ENCODE measurements around the gene TGFA.
A peak's percentile ranks its signal among the peaks of the same experiment; 100 is the strongest.

TGFA gene

GRCh38 chr2:70561893-70562292, 8.3 kb upstream of the TGFA start:
- no peaks in the 10 kb centered on the region for H3K36me3 ChIP-seq (ENCODE audit: insufficient read depth, low read length)
- no peaks in the 10 kb centered on the region for H3K9me3 ChIP-seq (ENCODE audit: control insufficient read depth, insufficient read depth, low read length)
- no peaks in the 10 kb centered on the region for H3K4me1 ChIP-seq (ENCODE audit: insufficient read depth, low read length)
- H3K9ac ChIP-seq (ENCODE audit: low read depth, low read length): no peak overlapping the region

GRCh38 chr2:70560442-70560841, 6.8 kb upstream of the TGFA start:
- no peaks in the 10 kb centered on the region for H3K9me3 ChIP-seq (ENCODE audit: control insufficient read depth, insufficient read depth, low read length)
- H3K36me3 ChIP-seq (ENCODE audit: insufficient read depth, low read length): no peaks in the 10 kb centered on the region
- no peaks in the 10 kb centered on the region for H3K4me1 ChIP-seq (ENCODE audit: insufficient read depth, low read length)
- H3K9ac ChIP-seq (ENCODE audit: low read depth, low read length): no peak overlapping the region

GRCh38 chr2:70560040-70560439, 6.4 kb upstream of the TGFA start:
- Histone ChIP-seq H3K4me1 (ENCODE audit: insufficient read depth, low read length) (no peaks in the 10 kb centered on the region), H3K9ac (ENCODE audit: low read depth, low read length) (no peak overlapping the region), H3K36me3 (ENCODE audit: insufficient read depth, low read length) (no peaks in the 10 kb centered on the region), H3K9me3 (ENCODE audit: control insufficient read depth, insufficient read depth, low read length) (no peaks in the 10 kb centered on the region)

GRCh38 chr2:70558195-70558808, 4.7 kb upstream of the TGFA start:
- H3K9me3 ChIP-seq (ENCODE audit: control insufficient read depth, insufficient read depth, low read length): no peaks in the 10 kb centered on the region
- H3K4me1 ChIP-seq (ENCODE audit: insufficient read depth, low read length): no peaks in the 10 kb centered on the region
- no peaks in the 10 kb centered on the region for H3K36me3 ChIP-seq (ENCODE audit: insufficient read depth, low read length)
- H3K9ac ChIP-seq (ENCODE audit: low read depth, low read length): no peak overlapping the region

- Histone ChIP-seq H3K4me1 (ENCODE audit: insufficient read depth, low read length) (no peaks in the 10 kb centered on the region), H3K36me3 (ENCODE audit: insufficient read depth, low read length) (no peaks in the 10 kb centered on the region), H3K9ac (ENCODE audit: low read depth, low read length) (no peak overlapping the region), H3K9me3 (ENCODE audit: control insufficient read depth, insufficient read depth, low read length) (no peaks in the 10 kb centered on the region)
Observed at GRCh38 chr2:70557171-70557838, 3.7 kb upstream of the TGFA start.

GRCh38 chr2:70556608-70557007, 3.0 kb upstream of the TGFA start:
- H3K9ac ChIP-seq (ENCODE audit: low read depth, low read length): no peak overlapping the region
- no peaks in the 10 kb centered on the region for H3K4me1 ChIP-seq (ENCODE audit: insufficient read depth, low read length)
- no peaks in the 10 kb centered on the region for H3K36me3 ChIP-seq (ENCODE audit: insufficient read depth, low read length)
- no peaks in the 10 kb centered on the region for H3K9me3 ChIP-seq (ENCODE audit: control insufficient read depth, insufficient read depth, low read length)

GRCh38 chr2:70554338-70554892, 789 bp upstream of the TGFA start:
- peak overlapping the region; percentile 80 for H3K9ac ChIP-seq (ENCODE audit: low read depth, low read length)

DNA sequence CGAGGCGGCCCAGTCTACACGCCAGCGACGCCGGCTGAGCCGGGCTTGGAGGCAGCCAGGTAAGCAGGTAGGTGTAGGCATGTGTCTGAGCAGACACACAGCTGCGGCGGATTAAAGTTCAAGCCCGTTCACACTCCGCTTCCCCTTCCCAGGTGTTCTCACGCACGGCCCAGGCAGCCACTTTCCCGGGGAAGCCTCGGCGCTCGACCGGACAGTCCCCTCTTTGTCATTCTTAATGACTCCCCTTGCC, 367 bp downstream of the TGFA start:
- no peaks in the 10 kb centered on the region for H3K9me3 ChIP-seq (ENCODE audit: control insufficient read depth, insufficient read depth, low read length)
- no peaks in the 10 kb centered on the region for H3K36me3 ChIP-seq (ENCODE audit: insufficient read depth, low read length)
- peak overlapping the region; percentile 80 for H3K9ac ChIP-seq (ENCODE audit: low read depth, low read length)
- H3K4me1 ChIP-seq (ENCODE audit: insufficient read depth, low read length): no peaks in the 10 kb centered on the region

More at GRCh38 chr2:70554338-70554892, 789 bp upstream of the TGFA start:
- Histone ChIP-seq H3K36me3 (ENCODE audit: insufficient read depth, low read length) (no peaks in the 10 kb centered on the region), H3K9me3 (ENCODE audit: control insufficient read depth, insufficient read depth, low read length) (no peaks in the 10 kb centered on the region), H3K4me1 (ENCODE audit: insufficient read depth, low read length) (no peaks in the 10 kb centered on the region)

GRCh38 chr2:70552501-70553333, 909 bp downstream of the TGFA start:
- Histone ChIP-seq H3K36me3 (ENCODE audit: insufficient read depth, low read length) (no peaks in the 10 kb centered on the region), H3K9me3 (ENCODE audit: control insufficient read depth, insufficient read depth, low read length) (no peaks in the 10 kb centered on the region), H3K4me1 (ENCODE audit: insufficient read depth, low read length) (no peaks in the 10 kb centered on the region), H3K9ac (ENCODE audit: low read depth, low read length) (peak overlapping the region; percentile 80)

DNA sequence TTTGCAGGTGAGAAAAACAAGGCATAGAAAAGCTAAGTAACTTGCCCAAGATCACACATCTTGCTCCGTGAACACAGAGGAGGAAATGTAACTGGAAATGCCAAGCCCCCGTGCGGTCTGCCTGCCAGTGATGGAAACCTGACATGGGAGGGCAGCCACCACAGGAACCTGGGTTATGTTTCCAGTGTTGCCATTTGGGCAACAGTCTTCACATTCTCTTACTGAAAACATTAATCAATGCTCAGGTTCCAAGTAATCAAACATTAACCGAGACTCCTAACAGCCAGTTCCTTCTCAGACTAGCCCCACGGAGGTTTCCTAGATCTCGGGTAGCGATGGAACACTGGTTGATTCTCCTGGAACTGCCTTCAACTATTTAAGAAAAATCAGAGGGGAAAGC, 2.5 kb downstream of the TGFA start:
- no peaks in the 10 kb centered on the region for H3K9me3 ChIP-seq (ENCODE audit: control insufficient read depth, insufficient read depth, low read length)
- H3K36me3 ChIP-seq (ENCODE audit: insufficient read depth, low read length): no peaks in the 10 kb centered on the region
- no peak overlapping the region for H3K9ac ChIP-seq (ENCODE audit: low read depth, low read length)
- H3K4me1 ChIP-seq (ENCODE audit: insufficient read depth, low read length): no peaks in the 10 kb centered on the region

- Histone ChIP-seq H3K9me3 (ENCODE audit: control insufficient read depth, insufficient read depth, low read length) (no peaks in the 10 kb centered on the region), H3K9ac (ENCODE audit: low read depth, low read length) (no peak overlapping the region), H3K4me1 (ENCODE audit: insufficient read depth, low read length) (no peaks in the 10 kb centered on the region), H3K36me3 (ENCODE audit: insufficient read depth, low read length) (no peaks in the 10 kb centered on the region)
Observed at GRCh38 chr2:70549962-70550361, 3.7 kb downstream of the TGFA start.

DNA sequence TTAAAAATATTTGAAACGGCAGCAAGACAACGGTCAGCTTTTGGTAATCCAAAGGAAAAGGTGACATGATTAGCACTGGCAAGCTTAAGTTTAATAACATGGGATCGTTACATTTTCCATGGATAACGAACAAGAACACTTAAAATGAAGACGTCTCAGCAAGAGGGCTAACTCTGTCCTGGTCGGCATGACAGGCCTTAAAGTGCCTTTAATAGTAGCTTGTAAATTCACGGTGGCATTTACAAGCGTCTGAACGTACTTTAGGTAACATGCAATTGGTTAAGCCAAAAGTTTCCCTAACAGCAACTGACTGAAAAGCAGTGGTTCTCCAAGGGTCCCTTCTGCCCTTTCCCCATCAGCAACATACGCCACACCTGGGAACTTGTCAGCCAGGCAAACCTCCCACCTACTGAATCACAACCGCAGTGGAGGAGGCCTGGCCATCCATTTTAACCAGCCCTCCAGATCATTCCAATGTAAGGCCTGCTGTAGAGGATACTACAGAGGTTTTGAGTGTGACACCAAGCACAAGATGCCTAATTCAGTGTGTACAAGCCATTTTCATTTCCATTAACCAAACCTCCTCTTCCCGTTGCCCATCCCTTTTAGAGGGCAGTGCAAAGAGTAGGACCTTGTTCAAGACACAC, 4.4 kb downstream of the TGFA start:
- no peak overlapping the region for H3K9ac ChIP-seq (ENCODE audit: low read depth, low read length)
- no peaks in the 10 kb centered on the region for H3K36me3 ChIP-seq (ENCODE audit: insufficient read depth, low read length)
- no peaks in the 10 kb centered on the region for H3K9me3 ChIP-seq (ENCODE audit: control insufficient read depth, insufficient read depth, low read length)
- no peaks in the 10 kb centered on the region for H3K4me1 ChIP-seq (ENCODE audit: insufficient read depth, low read length)

DNA sequence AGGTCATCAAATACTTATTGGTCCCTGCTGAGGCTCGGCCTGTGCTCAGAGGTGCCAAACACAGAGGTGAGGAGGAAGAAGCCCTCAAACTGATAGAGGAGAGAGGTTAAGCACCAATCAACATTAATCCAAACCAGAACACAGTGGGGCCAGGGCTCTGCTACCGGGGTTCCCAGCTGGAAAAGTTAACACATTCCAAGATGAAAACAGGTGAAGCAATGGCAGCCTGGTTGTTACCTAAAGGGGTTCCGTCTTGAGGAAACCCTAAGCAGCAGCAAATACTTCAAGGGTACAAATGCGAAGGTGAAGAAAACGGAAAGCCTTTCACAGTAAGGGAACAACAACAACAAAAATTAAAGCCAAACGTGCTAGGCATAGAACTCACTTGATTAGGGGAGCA, 5.4 kb downstream of the TGFA start:
- H3K9me3 ChIP-seq (ENCODE audit: control insufficient read depth, insufficient read depth, low read length): no peaks in the 10 kb centered on the region
- no peaks in the 10 kb centered on the region for H3K36me3 ChIP-seq (ENCODE audit: insufficient read depth, low read length)
- H3K4me1 ChIP-seq (ENCODE audit: insufficient read depth, low read length): no peaks in the 10 kb centered on the region
- H3K9ac ChIP-seq (ENCODE audit: low read depth, low read length): no peak overlapping the region

GRCh38 chr2:70546885-70547284, 6.7 kb downstream of the TGFA start:
- Histone ChIP-seq H3K9me3 (ENCODE audit: control insufficient read depth, insufficient read depth, low read length) (no peaks in the 10 kb centered on the region), H3K9ac (ENCODE audit: low read depth, low read length) (no peak overlapping the region), H3K4me1 (ENCODE audit: insufficient read depth, low read length) (no peaks in the 10 kb centered on the region), H3K36me3 (ENCODE audit: insufficient read depth, low read length) (no peaks in the 10 kb centered on the region)
